Activated CD4-positive, alpha-beta T cell treated with anti-CD3 and anti-CD28 coated beads, Interleukin-10, Interleukin-2, amounts not matched to agents 100 ng/mL and 50 ng/mL, durations not matched to agents 16 hours and 8 hours (primary cell): ENCODE results near the gene CHM.
"Not testable (repeated sequence)": the region's sequence is repeated elsewhere in the genome, so short reads cannot be mapped to it uniquely, and the experiment has no call there.

Experiments
- DNase-seq: peaks from one replicate; pipeline ENCODE4 v3.0.0-alpha.2; 2020

Gene CHM, protein sequence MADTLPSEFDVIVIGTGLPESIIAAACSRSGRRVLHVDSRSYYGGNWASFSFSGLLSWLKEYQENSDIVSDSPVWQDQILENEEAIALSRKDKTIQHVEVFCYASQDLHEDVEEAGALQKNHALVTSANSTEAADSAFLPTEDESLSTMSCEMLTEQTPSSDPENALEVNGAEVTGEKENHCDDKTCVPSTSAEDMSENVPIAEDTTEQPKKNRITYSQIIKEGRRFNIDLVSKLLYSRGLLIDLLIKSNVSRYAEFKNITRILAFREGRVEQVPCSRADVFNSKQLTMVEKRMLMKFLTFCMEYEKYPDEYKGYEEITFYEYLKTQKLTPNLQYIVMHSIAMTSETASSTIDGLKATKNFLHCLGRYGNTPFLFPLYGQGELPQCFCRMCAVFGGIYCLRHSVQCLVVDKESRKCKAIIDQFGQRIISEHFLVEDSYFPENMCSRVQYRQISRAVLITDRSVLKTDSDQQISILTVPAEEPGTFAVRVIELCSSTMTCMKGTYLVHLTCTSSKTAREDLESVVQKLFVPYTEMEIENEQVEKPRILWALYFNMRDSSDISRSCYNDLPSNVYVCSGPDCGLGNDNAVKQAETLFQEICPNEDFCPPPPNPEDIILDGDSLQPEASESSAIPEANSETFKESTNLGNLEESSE

DNA sequence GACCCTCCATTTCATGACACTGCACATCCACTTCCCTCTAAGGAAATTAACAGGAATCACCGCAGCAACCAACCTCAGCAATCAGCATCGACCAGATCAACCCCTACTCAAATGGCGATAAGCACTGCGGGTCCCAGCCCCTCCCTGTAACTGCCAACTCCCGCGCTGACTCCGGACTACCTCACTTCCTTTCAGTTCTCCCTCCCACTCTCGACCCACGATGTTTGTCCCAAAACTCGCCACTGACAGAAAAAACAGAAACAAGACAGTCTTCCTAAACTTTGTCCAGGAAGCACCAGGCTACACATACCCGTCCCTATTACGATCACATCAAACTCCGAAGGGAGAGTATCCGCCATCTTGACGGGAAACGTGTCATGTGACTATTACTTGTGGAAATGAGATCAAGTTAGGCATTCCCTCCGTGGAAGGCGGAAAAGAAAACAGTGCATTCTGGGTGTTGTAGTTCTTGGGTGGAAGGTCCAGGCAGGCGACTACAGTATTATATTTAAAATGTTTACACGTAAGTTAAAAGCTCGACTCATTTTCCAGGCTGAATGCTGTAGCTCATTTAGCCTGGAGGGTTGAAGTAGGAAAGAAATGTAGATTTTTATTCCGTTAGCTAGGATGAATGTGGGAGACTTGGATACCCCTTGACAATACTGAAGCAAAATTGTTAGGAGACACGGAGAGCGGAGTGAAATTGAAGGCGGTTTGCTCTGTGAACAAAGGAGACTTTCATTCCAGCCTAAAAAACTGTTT is at the start of gene CHM:
Gene CHM (minus strand): TSS at position 385 of the 762 bp plus-strand sequence. CDS start 26 bp downstream, at position 359.
- peak; percentile 84 for DNase-seq

DNA sequence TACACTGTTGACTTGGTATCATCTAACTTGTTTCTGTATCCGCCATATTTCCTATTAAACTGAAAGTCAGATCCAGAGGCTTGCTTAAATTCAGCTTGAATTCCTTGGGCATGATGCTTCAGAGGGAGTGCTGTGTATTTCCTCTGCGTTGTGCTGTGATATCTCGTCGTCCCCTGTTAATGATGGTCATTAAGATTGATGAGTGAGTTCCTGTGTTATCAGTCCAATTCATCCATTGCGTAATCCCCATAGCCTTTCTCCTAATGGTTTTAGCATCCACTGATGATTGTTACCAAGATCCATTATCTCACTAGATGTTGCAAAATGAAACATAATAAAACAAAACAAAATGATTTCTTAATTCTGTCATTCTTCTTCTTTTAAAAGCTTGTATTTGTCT is 31.3 kb upstream of the CHM start:
- no peak for DNase-seq

DNA sequence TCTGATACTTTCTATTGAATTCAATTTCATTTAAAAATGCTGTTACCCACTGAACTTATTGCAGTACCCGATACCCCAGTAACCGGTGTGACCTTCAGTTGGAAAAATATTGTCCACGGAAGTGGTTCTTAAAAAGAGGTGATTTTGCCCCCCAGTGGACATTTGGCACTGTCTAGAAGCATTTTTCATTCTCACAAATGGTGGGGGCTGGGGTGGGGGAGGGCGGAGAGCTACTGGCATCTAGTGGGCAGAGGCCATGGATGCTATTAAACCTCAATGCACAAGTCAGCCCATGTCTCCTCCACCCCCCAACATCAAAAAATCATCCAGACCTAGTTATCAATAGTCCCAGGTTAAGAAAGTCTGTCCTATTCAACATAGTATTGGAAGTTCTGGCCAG is 19.6 kb upstream of the CHM start:
- DNase-seq: no peak

DNA sequence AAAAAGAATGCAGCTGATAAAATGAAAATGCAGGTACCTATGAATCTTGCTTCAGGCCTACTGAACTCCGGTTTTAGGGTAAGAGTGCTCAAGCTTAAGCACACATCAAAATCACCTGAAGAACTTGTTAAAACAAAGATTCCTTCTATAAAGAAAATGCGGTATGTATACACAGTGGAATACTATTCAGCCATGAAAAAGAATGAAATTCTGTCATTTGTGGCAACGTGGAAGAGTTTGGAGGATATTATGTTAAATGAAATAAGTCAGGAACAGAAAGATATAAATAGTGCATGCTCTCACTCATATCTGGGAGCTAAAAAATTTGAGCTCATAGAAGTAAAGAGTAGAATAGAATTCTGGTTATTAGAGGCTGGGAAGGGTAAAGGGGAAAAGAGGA is 14.0 kb upstream of the CHM start:
- DNase-seq: no peak

DNA sequence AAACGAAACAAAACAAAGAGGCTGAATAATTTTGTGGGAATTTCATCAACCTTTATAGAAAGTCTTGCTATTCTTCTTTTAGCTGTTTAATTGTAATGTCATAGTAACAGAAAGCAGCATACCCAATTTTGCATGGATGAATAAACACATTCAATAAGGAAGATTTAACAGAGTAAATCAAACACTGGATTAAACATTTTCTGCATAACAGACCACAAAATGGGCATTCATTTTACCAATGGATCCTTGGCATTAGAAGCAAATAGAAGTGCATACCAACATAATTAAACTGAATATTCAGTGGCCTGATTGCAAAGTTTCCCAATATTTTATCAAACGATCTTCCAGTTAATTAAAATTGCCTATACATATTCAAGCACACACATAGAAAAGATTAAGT is 4.4 kb upstream of the CHM start:
- no peak for DNase-seq

DNA sequence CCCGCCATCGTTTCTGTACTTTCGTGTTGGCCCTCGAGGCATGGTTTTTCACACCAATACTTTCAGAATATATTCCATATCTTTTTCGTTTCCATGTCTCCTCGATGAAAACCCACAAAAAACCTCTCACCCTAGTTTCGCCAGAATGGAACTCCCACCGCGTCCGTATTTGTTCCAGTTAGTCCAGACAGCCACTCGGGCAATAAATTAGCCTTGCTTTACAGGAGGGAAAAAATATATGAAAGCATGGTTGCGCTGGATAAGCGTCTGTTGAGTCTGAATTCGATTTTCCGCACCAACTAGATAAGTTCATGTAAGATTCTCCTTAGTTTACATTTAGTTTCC is 550 bp upstream of the CHM start:
- DNase-seq: no peak

DNA sequence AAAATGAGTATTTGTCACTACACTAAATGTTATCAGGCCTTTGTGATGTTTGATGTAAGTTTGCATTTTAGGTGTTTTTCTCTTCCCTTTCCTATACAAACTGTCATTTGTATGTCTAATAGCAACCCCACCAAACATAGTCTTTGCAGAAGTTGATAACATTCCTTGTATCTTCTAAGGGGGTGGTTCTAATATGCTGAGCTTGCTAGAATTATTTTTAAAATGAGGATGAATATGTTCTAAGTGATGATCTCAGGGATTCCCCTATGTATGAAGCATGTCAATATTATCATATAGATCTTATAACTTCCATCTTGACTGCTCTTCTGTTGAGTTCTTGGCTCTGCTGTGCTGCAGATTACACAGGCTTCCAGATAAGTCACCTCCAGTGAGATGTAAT is 3.1 kb downstream of the CHM start:
- DNase-seq: no peak

DNA sequence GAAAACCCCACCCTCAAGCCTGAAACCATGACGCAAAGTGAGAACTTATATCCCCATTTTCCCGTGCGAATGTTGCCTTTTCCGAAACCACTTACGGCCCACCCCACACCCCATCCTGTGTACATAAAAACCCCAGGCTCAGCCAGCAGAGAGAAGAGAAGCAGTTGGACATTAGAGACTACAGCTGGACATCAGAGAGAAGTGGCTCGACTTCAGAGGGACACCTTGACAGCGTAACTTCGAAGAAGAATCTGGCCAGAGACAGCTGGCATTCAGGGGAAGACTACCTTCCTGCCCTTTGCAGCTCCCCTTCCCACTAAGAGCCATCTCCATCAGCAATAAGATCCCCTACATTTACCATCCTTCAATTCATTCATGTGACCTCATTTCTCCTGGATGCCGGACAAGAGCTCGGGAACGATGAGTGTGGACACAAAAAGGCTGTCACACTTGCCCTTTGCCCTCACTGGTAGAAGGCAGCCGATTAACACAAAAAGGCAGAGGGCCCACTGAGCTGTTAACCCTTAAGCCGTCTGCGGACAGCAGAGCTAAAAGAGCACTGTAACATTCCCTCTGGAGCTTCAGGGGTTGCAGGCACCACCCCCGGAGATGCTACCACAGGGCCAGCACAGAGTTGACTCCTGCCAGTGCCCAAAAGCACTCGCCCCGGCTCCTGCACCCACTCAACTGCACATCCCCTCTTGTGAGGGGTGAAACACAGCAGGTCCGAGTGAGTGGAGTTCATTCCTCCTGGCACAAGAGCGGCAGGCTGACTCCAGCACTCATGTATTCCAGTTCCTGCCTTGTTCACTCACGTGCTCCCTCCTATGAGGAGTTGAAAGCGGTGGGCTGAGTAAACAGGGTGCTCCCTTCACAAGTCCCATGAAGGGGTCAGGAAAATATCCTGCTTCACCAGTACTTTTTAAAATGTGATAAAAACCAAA is 7.5 kb downstream of the CHM start:
- DNase-seq: no peak

DNA sequence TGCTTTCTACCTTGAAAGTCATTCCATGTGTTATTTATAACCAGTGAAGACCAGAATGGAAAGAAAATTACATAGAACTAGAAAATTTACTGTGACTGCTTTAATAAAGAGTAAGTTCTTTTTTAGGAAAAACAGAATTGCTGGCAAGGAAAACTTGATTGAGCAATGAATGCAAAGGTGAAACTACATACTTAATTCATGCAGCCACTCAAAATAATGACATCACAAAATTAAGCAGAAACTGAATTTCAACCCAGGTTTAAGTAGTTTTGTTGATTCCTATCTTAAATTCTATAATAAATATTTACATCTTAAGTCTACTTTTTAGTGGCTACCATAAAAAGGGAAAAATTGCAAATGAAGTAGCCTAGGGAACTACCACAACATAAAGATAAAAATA is 14.0 kb downstream of the CHM start:
- DNase-seq: no peak

DNA sequence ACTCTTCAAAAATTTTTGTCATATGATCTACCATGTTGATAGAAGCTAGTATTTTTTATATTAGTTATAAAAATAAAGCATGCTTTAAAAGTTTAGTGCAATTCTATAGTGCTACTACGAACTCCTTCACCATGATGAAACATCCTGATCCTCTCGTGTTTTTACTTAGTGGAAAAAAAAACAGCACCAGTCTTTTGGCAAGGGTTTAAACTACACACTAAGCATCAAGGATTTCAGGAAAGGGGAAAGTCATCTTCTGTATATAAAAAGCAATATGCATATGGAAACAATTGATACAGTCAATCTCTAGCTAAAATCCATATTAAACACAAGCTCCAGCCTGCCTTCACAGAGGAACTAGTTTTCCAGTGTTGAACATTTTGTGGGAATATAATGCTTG is 18.7 kb downstream of the CHM start:
- DNase-seq: no peak

DNA sequence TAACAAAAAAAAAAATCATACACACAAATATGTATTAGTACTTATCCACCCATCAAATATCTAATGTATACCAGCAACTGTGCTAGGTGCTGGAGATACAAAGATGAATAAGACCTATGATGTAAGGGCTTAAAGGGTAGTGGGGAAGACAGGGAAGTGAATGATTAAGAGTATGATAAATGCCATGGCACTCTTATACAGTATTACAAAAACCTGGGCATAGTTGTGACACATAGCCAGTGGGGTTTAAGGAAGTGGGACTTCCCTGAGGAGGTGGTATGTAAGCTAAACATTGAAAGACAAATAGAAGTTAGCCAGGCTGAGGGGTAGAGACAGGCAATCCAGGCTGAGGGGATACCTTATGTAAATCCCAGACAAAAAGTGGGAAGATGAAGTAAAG is 23.5 kb downstream of the CHM start:
- no peak for DNase-seq

DNA sequence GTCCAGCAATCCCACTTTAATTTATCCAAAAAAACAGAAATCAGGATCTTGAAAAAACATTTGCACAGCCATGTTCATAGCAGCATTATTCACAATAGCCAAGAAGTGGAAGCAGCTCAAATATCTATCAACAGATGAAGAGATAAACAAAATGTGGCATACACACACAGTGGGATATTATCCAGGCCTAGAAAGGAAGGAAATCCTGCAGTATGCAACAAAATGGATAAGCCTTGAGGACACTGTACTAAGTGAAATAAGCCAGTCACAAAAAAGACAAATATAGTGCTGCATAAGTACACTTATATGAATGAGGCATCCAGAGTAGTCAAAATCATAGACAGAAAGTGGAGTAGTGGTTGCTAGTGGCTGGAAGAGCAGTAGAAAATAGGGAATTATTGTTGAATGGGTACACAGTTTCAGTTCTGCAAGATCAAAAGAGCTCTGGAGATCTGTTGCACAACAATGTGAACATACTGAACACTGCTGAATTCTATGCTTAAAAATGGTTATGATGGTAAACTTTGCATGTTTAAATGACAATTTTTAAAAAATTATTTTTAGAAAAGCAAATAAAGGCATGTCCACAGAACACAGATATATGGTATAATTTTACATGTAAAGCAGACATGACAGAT is 25.6 kb downstream of the CHM start:
- DNase-seq: no peak

DNA sequence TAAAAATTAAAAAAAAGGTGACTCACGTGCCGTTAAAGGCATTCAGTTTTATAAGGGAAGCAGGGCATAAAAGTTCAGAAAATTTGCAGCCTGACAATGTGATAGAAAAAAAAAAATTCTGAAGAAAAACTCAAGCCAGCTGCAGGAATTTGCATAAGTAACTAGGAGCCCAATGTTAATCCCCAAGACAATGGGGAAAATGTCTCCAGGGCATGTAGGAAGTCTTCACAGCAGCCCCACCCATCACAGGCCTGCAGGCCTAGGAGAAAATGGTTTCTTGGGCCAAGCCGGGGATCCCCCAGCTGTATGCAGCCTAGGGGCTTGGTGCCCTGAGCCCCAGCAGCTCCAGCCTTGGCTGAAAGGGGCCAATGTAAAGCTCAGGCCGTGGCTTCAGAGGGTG is 31.2 kb downstream of the CHM start:
- no peak for DNase-seq

DNA sequence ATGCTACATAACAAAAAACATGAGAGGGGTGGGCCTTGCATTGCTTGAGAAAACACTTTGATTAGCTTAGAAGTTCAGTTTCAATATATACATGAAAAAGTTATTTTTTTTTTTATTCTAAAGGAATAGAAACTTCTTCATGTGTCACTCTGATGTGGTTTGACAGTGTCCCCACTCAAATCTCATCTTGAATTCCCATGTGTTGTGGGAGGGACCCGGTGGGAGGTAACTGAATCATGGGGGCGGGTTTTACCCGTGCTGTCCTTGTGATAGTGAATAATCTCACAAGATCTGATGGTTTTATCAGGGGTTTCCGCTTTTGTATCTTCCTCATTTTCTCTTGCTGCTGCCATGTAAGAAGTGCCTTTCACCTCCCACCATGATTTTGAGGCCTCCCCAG is 32.4 kb downstream of the CHM start:
- DNase-seq: not testable (repeated sequence)

DNA sequence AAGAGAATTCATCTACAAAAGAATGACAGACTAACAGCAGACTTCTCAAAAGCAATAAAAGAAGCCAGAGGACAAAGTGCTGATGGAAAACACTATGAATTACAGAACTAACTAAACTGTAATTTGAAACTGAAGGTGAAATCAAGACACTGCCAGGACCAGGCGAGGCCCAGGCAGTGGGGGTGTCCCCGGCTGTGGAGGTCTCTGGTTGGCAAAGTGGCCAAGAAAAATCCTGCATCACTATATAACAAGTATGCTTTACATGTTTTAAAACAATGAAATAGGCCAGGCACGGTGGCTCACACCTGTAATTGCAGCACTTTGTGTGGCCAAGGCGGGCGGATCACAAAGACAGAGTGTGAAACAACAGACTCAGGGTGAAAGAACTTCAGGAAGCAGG is 32.9 kb downstream of the CHM start:
- DNase-seq: no peak

DNA sequence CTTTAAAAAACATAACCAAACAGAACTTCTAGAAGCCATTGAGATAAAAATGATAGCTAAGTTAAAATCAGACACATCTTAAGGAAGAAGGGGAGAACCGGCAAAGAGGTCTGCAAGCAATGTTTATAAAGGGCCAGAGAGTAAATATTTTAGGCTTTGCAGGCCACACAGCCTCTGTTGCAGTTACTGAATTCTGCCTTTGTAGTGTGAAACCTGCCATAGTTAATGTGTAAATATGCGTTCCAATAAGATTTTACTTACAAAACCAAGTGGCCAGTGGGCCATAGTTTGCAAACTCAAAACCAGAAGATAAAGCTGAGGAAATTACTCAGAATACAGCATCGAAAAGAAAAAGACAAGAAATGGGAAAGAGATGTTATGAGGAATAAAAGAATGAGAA is 33.6 kb downstream of the CHM start:
- DNase-seq: no peak

DNA sequence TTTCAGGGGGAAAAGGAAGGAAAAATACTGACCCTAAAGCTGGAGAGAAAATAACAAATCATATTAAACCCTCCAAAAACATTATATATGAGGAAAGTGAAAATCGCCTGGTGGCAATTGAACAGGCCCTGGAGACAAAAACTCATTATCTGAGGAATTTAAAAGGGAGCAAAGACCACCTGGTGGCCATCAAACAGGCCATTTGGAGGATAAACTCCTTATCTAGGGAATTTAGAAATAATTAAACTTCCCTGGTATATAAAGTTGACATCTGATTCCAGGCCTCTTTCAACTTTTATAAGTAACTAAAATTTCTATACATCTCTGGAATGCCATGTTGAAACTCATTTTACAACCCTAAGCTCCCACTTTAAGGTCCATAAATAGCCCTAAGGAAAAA is 35.2 kb downstream of the CHM start:
- no peak for DNase-seq

DNA sequence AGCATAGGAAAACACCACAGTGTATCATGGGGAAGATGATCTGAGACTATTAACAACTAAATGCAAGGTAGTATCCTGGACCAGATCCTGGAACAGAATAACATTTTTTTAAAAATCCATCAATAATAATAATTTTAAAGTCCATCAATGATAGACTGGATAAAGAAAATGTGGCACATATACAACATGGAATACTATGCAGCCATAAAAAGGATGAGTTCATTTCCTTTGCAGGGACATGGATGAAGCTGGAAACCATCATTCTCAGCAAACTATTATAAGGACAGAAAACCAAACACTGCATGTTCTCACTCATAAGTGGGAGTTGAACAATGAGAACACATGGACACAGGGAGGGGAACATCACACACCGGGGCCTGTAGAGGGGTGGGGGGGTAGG is 37.6 kb downstream of the CHM start:
- not testable (repeated sequence) for DNase-seq

DNA sequence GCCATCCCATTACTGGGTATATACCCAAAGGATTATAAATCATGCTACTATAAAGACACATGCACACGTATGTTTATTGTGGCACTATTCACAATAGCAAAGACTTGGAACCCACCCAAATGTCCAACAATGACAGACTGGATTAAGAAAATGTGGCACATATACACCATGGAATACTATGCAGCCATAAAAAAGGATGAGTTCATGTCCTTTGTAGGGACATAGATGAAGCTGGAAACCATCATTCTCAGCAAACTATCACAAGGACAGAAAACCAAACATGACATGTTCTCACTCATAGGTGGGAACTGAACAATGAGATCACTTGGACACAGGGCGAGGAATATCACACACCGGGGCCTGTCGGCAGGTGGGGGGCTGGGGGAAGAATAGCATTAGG is 39.5 kb downstream of the CHM start:
- not testable (repeated sequence) for DNase-seq

DNA sequence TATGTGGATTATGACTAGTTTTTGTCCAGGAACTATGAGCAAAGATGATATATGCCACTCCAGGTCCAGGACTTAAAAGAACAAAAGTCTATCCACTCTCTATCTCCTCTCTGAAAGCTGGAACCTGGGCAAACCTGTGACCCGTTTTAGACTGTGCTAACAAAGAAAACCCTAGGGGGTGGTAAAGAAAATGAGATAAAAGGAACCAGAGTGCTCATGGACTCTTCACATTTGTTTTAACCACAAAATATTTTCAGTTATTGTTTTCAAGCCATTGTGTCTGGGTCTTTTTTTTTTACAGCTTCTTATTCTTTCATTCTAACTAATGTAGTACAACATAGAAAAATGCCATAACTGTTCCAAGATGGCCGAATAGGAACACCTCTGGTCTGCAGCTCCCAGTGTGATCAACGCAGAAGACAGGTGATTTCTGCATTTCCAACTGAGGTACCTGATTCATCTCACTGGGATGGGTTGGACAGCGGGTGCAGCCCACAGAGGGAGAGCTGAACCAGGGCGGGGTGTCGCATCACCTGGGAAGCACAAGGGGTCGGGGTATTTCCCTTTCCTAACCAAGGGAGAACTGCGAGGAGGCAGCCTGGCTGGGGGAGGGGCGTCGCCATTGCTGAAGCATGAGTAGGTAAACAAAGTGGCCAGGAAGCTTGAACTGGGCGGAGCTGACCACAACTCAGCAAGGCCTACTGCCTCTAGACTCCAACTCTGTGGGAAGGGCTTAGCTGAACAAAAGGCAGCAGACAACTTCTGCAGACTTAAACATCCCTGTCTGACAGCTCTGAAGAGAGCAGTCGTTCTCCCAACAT is 45.1 kb downstream of the CHM start:
- DNase-seq: no peak

DNA sequence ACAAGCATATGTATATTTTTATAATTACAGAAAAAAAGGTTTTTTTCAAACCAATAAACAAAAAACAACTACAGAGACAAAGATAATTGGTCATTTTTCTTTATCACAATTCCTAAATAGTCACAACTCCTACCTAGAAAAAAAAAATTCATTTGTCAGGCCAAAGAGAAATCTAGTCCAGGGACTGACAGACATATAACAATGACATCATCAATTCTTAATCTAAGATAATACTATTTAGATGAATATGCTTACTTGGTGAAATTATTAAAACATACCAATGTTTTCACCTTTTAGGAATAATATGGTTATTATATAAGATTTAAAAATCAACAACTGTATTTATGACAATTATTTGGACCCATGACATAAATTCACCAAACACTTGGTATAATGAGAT is 48.4 kb downstream of the CHM start:
- no peak for DNase-seq

DNA sequence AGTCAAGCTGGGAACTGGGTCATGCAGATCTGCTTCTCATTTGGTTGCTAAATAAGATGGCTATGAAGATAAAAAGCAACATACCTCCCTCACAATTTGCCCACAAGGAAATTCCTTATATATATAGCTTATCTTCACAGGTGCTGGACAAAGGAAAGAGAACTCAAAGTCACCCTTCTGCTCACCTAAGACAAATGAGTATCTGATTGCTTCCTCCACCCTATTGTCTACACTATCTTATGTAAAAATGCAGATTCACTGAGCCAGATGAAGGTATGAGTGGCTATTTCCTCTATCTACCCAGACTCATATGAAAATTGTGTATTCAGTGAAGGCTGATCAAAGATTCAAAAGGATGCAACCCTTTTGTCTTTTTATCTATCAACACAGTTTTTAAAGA is 50.8 kb downstream of the CHM start:
- no peak for DNase-seq
